HG02571 (cell line): ENCODE measurements around the gene NTRK2.

Experiments
- ATAC-seq: cut with Tn5 transposase; IDR thresholded peaks from one replicate; pipeline ENCODE4 v1.9.1; 2021; ENCODE audit warnings: mild to moderate bottlenecking, moderate library complexity; ENCODE audit not compliant: unreplicated experiment

NTRK2 gene

DNA sequence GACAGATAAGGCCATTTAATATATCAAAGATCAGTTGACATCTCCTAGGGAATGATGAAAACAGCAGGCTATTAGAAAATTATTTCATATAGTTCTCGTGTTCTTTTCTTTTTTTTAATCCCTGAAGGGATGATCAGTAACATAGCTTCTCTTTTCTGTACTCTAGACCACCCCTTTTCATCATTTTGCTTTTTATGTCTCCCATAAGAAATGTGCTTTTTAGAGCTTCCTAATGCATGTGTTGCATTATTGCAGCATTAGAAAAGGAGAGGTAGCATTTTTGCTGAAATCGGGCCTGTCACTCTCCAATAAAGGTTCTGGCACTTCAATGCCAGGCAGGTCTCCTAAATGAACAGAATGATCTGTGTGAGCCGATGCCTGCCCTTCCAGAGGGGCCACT is 143.3 kb downstream of the NTRK2 start:
- ATAC-seq, result no peak

DNA sequence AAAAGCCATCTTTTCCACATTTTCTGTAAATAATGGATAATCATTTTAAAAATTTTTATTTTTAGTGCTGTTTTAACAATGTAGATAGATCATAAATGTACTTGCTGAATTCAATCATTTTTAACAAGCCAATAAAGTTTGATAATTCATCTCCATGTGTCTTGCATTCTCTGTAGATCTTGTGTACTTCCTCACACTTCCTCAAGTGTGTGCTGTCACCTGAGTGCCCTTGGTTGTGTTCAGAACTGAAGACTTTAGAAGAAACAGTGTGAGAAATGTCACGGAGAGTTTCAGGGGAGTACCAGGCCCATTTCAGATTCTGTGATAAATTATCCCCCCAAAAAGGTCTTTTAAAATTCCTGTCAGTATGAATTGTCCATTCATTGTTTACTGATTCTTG is 146.0 kb downstream of the NTRK2 start:
- no peak for ATAC-seq

DNA sequence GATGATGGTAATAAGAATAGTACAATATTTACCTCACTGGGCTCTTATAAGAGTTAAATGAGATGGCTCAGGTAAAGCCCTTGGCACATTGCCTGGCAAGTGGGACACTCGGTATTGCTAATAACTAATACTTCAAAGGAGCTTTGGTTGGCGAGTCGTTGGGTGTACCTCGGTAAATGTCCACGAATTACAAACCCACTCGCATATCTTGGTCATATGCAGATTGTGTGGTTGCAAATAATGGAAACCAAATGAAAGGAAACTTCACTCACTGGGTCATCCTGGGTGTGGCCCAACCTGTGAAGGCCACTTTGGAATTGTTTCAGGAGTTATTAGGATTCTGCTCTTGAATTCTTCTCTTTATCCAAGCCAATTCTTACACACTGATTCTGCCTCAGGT is 147.5 kb downstream of the NTRK2 start:
- no peak for ATAC-seq

DNA sequence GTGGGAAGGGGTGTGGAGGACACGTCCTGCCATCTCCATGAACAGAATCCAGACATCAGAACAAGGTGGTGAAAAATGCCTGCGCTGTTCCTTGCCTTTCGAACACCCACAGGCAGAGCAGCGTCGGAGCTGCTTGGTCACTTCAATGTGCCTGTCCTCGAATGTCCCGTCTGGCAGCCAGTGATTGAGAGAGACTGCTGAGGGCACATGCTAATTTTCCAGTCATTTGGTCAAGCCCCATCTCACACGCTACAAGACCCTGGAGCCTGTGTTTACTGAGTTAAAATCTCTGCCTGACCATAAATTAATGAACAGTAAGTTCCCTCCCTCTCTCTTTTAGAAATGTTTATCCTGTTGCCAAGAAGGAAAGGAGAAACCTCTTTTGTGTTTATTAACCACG is 149.3 kb downstream of the NTRK2 start:
- no peak for ATAC-seq

DNA sequence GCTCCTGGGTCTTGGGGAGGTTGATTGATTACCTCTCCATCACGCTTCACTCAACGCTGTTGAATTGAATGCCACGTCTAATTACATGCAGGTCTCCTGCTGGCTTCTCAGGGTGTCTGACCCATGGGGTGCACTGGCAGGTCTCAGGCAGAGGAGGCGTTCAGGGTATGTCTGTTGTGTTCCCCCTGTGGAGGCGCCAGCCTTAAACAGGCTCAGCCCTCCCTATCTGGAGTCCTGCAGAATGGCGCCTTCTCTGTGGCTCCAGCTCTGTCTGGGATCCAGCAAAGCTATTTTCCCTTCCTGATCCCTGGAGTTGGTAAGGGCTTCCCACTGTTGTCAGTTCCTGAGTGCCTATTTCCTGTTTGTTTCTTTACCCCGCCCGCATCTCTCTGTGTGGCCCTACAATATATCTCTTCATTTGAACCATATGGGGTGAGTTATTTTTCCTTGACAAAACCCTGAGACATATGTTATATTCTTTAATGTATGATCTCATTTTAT is 150.0 kb downstream of the NTRK2 start:
- no peak for ATAC-seq

DNA sequence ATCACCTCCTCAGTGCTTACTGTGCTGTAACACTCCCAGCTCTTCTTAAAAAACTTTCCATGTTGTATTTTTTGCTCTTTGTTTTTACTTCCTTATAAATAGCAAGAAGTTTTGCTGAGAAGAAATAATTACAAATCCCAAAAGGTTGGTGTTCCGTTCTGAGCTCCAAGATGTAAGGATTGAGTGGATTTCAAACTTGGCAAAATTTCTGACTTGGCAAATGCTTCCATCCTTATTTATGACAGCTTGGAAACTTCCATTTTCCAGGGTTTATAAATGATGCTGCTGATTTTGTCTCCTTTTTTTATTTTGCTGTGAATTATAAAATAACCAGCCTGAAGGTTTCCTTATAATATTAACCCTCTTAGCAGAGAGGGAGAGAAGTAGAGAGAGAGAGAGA is 151.9 kb downstream of the NTRK2 start:
- ATAC-seq, result no peak

DNA sequence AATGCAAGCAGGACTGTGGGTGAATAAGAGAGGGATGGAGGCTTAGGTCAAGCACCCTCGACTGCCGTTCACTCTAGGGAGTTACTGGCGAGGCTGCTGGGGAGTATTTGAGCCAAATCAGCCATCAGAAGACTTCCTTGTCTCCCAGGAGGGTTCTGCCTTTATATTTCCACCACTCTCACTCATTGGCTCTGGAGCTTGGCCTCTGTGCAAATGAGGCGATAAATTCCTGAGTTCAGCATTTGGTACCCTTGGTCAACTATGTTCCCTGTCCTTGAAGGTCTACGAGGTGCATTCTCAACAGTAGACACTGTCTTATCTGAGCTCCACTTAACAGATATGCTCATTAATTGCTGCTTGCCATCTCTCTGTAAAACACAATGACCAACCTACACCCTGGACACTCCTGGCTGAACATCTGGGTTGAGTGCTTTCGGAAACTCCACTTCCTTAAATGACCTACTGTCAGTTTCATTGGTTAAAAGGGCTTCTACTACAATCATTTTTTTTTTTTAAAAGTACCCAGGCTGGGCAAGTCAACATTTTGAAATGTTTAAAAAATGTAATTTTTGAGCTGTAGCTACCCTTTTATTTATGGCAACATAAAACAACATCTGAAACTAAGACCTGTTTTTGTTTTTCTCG is 153.2 kb downstream of the NTRK2 start:
- peak; percentile 67 for ATAC-seq

DNA sequence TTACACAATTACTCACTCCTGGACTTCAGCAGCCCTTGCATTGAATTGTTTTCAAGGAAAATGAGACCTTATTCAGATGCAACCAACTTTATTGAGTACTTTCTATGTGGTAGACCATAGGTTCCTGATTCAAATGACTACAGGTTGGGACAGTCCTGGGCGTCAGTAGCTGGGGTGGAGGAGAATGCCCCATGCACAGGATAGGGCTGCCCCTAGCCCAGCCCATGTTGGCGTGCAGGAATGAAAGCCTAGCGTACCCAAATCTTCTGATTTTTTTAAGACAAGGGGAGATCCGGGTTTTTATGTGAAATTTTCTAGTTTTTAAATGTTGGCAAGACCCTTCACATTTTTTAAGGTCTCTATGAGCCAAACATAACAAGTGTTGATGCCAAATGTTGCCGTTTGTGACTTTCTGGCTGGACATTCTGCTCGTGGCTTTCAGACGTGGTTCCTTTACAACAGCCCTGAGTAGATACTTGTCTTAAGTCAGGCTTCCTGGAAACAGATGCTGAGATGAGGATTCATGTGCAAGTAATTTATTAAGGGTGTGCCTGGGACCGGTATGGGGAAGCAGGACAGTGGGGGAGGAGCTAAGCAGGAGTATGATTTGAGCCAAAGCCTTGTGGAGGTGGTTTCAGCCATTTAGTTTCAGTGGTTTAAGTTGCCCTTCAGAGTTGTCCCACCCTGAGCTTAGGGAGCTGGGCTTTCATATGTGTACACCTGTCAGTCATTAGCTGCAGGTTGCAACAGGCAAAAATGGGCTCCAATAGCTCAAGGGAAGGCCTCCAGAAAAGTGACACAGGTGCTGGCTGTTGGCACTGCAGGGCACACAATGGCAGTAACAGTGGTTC is 154.1 kb downstream of the NTRK2 start:
- ATAC-seq, result peak; percentile 65

DNA sequence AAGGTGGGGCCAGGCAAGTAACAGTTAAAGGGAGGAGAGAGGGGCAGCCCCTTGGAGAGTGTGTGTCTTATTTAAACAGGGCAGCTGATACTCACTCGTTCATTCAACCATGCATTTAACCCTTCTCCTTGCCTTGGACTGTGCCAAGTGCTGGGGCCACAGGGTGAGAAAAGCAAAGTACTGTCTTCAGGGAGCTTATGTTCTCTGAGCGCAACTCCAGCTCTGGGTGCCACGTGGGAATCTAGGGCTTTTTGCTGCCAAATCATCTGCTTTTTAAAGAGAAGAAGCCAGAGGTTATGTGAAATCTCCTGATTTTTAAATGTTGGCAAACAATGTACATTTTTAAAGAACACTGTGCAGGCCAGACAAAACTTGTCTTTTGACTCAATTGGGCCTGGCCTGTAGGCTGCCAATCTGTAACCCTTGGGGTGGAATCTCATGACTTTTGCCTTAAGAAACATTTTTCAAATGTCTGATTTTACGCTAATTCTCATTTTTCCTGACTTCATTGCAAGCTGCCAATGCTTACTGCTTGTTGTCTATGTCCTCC is 157.8 kb downstream of the NTRK2 start:
- ATAC-seq, result no peak

DNA sequence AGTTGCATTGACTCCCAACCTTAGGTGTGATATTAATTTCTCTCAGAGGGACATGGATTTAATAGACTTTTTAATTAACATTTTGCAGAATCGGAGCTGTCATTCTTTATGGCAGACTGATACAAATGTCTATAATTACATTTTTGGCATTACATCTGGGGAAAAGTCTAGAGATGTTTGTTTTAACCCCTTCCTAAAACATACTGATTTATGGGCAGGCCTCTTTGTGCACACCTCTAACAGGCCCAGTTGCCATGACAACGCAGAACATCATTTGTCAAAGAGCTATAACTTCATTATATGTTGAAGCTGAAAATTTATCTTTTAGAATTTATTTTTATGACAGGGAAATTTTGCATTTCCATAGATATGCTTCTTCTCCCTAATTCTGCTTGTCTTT is 158.5 kb downstream of the NTRK2 start:
- no peak for ATAC-seq

DNA sequence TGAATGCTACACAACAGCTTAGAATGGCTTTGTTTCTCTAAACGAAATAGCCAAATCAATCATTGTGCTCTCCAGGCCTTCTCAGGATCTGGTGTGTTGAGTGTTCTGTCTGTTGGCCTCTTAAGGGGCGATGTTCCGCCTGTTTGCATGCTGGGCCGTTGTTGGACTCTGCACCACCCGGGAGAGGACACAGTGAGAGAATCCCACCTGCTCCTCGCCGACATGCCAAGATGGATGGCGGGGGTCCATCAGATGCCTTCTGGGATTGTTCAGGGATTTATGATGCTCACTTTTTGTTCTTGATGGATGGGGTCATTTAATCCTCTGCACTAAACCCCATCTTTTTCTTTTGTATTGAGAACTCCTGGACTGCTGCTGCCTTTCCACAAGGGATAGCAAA is 159.9 kb downstream of the NTRK2 start:
- no peak for ATAC-seq

DNA sequence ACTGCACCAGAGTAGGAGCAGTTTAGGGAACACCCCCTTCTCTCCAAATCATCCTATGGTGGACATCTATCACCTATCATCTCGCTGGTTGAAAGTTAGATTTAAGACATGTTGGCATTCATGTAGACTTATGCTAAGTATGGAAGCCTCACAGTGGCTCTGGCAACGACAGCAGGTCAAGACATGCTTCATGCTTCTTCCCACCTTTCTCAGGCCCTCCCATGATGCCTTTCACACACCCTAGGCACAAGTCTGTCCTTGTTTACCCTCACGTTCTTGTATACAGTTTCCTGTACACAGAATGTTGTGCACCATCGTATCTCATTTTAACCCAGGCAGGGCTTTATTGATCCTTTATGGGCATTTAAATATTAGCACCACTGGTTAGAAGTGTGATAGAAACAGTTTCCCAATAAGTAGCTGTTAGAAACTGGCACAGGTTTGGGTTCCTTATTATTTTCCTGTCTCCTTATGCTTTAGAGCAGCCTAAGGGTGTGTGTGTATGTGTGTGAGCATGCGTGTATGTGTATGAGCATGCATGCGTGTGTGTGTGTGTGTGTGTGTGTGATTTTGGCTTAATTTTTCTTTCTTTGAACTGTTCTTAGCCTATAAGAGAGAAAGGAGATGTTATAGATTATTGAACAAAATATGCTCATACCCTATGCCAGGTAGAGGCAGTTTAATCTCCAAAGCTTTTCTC is 160.6 kb downstream of the NTRK2 start:
- ATAC-seq, result no peak

DNA sequence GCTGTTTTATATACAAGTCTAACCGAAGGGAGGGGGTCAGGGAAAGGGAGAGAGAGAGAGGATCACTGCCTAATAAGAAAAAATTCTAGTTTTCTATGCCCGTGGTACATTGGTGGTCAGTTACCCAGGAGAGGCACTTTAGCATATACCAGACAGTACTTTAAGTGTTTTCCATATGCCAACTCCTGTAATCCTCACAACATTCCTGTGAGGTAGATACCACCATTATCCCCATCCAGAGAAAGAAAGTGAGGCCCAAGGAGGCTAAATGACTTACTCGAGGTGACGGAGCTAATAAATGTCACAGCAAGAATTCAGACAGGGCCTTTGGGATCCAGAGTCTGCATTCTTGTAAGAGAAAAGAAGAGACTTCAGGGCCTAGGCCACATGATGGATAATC is 161.8 kb downstream of the NTRK2 start:
- no peak for ATAC-seq

DNA sequence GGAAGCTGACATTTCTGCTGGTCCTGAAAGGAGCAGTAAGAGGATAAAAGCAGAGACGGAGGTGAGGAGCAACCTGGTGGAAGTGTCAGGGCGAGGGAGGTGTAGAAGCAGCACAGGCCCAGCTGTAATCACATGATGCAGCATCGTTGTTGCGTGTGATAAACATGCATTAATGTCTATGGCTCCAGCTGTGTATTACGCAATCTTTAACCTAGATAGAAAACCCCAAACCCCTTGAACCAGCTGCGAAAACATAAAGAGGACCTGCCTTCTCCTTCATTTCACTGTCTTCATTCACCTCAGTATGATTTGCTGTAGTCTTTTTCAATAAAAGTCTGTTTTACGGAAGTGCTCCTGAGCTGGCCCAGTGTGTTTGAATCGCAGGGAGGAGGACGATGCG is 162.9 kb downstream of the NTRK2 start:
- no peak for ATAC-seq

DNA sequence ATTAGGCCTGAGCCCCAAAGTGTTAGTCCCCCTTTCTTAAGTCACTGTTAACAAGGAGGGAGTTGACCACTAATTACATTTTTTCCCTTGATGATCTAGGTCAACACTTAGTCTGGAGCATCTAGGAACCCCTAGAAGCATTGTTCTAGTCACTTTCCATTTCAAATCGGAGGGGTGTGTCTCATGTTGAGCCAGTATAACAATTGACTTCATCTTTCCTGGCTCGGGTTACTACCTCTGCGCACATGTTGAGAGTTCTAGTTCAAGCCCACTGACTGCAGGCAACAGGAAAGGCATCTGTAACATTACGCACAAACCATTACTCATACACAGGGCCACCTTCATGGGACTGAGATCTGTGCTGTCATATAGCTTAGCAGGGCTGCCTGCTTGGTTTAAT is 164.9 kb downstream of the NTRK2 start:
- ATAC-seq, result no peak

DNA sequence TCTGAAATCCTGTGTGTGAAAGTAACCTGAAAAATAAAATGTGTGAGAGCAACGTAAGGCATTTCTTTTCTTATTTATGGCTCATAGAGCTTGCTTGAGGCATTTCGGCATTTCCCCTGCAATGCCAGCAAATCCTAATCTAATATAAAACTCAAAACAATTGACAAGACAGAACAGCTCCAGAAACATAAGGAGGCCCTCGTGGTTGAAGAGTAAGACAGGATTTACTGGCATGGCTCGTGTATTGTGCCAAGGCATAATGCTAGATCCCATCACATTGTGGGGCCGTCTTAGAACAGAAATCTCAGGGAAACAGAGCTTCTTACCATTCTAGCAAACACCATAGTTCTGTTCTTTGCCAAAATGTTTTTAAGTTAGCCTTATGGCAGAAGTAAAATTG is 166.2 kb downstream of the NTRK2 start:
- no peak for ATAC-seq

DNA sequence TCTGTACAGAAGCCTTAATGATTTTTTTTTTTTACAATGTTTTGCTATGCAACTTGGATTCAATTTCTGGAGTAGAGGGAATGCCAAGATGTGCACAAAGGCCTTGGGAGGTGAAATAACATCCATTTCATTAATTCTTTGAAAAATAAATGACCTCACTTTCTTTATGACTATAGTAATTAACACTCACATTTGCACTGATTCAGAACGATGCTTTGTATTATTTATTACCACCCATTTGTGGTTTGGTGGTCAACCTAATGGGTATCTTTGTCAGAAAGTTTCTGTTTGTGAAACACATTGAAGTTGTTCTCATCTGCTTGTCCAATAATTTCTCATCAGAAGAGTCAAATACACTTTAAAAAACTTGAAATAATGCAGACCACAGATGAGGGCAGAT is 169.3 kb downstream of the NTRK2 start:
- no peak for ATAC-seq

DNA sequence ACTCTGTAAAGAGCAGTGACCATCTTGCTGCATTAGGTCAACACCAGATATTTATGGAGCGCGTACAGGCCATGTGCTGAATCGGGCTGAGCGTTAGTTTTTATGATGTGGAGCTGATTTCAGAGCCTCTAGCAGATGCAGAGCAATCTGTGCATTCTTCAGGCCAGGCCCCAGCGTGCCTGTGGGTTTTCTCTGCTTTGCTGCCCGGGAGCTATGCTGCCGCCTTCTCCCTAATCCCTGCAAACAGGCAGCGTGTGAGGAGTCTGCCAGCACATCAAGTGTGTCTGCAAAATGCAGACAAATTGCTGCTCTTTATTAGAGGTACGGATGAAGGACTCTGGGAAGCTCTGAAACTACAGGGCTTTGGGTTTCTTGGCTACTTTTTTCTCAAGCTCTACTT is 170.0 kb downstream of the NTRK2 start:
- ATAC-seq, result no peak

DNA sequence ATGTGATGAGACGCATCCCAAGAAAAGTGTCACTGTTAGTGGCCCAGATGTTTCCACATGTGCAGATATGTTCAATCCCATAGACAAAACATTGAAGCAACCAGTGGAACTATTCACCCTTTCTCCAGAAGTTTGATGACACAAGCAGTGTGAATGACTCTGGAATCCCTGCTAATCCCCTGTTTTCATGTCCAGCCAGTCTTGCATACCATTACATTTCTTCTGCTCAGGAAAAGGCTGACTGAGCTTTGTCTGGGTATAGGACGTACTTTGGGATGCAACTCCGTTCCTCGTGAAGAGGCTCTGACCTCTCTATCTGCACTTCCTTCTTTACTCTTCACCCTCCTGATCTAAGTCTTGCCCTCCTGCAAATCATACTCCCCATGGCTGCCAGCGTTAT is 172.4 kb downstream of the NTRK2 start:
- no peak for ATAC-seq

DNA sequence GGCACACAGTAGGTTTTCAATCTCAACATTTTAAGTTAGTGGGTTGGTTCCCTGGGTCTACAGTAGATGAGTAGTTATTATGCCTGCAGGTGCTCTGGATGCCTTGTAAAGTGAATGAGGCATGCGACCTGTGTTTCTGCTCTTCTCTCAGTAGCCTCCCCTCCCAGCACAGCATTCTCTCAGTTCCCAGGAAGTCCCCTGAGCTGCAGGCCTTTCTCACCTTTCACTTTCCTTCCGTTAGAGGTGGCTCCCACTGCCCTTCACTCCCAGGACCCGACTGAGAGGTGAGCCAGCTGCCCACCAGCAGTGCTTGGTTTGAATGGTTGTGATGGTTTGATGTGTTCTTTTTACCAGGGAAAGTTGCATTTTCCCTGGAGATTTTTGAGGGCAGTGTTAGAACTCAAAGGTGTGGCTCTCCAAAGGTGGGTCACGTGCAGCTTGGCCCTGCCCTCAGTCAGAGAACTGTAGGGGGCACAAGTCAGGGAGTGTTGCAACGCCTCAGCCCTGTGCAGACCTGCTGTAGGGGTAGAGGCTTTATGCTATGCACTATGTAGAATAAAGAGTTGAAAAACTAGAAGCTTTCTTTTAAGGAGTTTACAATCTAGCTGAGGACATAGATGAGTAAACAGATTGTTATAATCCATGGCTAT is 173.8 kb downstream of the NTRK2 start:
- no peak for ATAC-seq
